Activated CD4-positive, CD25-positive, alpha-beta regulatory T cell (primary cell): ENCODE data around the gene PAX5.

ENCODE experiments used
- DNase-seq, 4 experiments: peaks; one replicate each; lab custom pipeline; 2025; lab: John Stamatoyannopoulos, UW

The PAX5 gene

DNA sequence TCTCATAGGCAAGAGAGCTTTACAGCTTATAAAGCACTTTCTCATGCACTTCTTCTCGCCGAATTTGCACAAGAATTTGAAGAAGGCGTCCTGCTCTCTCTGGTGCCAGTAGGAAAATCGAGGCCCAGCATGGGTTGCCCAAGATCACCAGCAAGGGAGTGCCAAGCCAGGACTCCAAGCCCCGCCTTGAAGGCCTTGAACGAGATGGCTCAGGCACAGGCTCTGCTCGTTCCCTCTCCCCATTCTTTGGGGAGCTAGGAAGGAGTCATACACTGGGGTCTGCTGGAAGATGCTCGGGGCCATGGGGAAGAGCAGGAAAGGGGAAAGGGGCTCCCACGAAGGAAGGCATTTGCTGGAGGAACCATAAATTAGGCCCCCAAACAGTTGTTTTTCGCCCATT is 46.7 kb downstream of the PAX5 start:
- no peak for DNase-seq

DNA sequence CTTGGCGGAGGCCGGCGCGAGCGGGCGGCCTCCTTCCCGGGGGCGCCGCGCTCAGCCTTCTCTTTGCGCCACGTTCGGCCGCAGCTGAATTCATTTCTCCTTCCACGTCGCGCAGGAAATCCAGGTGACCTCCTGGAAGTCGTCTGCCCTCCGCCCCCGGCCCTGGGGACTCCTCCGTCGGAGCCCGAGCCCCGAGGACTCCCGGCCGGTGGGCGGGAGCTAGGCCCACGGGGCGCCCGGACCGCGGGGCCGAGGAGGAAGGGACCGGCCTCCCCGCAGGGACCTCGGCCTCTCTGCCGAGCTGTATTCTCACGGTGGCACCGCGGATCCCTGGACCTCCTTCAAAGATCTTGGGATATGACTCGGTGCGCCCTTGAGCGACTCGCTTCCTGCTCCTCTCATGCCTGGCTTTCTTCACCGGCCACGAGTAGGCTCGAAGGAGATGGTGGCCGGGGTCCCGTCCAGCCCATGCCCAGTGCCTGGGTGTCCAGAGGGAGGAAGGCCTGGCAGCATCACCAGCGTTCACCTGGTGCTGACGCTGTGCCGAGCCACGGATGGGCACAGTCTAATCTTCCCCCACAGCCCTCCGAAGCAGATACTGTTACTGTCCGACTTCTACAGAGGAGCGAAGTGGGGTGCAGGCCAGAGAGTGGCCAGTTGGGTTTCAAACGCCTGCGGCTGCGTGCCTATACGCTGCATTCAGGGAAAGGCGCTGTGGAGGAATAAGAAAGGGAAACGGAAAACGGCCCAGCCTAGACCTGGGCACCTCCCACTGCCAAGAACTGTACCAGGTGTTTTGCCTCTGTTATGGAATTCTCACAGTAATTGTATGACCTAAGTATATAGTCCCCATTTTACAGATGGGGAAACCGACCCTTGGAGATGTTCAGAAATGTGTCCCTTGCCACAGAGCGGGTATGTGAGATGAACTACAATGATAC is 47.3 kb downstream of the PAX5 start:
- DNase-seq: no peak

DNA sequence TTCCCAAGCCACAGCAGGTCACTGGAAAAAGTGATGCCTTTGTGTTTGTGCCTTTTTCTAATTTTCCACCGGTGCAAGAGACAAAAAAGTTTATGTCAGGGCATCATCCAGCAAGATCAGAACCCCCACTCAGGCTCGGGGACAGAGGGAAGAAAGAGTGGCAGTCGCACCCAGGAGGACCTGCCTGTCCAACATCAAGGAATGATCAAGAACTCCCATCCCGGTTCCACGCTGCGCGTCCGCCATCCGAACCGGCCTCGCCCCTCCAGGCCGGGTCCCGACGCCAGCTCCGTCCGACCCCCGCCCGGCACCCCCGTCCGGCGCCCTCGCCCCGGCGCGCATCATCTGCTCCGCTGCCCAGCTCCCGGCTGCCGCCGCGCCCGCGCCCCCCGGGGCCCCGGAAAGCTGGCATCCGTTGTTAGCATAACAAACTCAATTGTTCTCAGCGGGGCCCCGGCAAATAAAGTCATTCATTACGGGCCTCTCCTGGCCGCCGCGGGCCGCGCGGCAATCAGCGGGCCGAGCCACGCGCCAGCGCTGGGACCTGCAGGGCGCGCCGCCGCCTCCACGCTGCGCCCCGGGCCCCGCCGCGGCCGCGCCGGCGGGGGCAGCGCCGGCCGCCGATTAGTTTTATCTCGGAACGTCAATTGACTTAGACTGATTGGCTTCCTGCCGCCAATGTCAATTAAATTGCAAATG is 48.1 kb downstream of the PAX5 start:
- DNase-seq: no peak

DNA sequence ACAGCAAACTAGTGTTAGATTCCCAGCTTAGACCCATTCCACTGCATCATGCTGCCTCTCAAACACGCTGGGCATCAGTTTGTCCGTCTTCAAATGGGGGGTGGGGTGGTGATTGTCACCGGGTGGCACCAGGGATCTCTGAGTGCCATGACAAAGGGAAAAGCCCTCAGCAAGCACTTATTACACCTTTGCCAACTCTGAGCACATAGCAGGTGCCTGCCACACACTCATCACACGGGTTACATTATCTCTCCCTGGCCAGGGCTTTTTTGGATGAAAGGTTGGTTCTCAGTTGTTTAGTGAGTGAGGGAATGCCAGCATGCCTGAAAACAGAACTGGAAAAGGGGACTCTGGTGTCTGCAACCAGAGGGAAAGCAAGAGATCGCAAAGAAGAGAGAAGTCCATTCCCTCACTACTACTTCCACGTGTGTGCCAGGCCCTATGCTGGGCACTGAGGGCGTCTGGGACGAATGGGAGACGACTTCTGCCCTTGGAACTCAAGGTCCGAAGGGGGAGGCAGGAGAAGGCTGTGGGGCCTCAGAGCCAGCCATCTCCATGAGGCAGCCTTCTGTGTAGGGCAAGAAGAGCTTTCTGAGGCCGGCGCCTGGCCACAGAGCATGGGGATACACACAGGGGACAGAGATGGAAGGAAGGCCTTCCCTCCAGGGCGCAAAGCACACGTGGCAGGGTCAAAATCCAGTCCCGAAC is 48.9 kb downstream of the PAX5 start:
- DNase-seq: no peak

DNA sequence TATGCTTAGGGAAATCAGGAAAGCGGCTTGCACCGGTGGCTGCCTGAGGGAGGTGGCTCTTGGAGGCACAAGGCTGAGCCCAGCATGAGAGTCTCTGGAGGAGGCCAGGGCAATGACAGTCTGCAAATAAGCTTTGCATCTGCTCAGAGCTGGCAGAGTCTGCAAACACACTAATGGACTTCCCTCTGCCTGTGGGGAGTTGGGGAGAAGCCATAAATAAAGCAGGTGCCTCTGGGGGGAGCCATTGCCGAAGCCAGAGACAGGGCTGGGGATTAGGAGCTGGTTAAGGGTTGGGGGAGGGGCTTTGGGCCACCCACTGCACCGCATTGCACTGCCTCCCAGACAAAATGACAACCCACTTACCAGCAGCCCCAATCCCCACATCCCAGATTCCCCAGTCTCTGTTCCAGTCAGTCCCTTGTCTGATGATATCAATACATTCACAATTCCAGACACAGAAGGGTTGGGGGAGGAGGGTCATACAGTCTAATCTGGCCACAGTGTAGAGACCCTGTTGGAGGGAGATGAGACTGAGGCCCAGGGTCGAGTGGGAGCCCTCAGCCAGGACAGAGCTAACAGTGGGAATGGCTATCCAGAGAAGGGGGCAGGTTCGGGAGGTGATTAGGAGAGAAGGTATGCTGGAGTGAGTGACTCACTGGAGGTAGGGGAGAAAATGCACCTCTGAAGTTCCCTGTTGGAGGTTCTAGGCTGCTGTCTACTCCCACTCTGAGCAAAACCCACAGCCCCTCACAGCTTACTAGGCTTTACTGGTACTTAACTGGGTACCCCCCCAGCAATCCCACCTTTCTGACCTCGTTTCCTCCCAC is 53.7 kb downstream of the PAX5 start:
- DNase-seq: no peak

DNA sequence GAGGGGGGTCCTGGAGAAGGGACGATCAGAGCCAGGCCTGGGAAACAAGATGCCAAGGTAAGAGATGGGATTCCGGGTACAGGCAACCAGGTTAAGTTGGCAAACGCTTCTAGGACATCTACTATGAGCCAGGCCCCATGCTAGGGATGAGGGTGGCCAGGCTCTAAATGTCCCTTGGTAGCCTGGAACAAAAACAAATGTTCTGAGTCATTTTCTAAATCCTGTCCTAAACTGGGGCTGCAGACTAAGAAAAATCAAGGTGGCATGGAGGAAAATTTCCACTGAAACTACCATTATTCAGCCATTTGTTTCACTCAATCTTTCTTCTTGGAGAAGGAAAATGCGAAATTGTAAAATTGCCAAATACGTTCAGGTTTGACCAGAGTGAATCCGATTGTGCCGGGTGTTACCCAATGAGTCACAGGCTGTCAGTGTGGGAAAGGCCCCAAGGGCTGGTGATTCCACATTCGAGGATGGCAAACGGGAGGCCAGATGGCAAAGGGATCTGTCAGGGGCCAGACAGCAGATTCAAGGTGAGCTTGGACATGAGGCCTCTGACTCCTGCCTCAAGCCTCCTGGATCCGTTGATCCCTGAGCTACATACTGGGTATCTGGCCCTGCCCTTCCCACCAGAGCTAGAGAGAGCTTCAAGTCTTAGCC is 57.6 kb downstream of the PAX5 start:
- DNase-seq: no peak

DNA sequence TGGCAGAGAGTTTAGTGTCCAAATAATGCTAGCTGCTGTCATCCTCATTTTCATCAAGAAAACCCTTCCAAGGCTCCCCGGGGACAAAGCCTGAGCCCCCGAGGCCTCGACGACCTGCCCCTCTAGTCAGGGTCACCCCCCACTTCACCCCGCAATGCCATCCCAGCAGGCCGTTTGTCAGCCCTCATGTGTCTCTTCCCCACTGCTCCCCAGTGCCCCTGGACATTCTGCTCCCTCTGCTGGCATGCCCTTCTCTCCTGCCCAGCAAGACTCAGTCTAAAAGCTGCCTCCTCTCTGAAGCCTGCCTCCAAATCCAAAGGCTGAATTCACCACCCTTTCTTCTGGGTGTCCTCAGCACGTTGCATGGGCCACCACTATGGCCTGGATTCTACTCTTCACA is 59.3 kb downstream of the PAX5 start:
- no peak for DNase-seq

DNA sequence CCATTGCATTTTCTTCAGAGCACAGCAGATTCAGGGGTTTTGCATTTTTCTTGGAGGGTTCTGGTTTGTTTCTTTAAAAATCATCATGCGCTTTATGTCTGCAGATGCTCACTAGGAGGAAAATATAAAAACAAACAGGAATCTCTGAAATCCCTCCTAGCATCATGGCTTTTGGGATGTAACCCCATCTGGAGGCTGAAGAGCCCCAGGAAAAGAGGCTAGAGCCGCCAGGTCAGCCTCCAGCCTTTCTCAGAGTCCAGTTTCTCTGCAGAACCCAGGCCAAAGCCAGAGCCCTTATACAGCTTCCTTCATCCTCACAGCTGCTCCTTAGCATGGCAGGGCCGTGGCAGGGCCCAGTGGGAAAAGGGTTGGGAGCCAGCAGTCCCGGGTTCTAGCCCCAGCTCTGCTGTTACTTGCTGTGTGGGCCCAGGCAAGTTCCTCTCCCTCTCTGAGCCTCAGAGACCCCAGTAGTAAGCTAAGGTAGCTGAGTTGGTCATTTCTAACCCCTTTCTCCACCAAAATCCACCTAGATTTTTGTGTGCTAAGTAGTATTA is 62.1 kb downstream of the PAX5 start:
- no peak for DNase-seq

DNA sequence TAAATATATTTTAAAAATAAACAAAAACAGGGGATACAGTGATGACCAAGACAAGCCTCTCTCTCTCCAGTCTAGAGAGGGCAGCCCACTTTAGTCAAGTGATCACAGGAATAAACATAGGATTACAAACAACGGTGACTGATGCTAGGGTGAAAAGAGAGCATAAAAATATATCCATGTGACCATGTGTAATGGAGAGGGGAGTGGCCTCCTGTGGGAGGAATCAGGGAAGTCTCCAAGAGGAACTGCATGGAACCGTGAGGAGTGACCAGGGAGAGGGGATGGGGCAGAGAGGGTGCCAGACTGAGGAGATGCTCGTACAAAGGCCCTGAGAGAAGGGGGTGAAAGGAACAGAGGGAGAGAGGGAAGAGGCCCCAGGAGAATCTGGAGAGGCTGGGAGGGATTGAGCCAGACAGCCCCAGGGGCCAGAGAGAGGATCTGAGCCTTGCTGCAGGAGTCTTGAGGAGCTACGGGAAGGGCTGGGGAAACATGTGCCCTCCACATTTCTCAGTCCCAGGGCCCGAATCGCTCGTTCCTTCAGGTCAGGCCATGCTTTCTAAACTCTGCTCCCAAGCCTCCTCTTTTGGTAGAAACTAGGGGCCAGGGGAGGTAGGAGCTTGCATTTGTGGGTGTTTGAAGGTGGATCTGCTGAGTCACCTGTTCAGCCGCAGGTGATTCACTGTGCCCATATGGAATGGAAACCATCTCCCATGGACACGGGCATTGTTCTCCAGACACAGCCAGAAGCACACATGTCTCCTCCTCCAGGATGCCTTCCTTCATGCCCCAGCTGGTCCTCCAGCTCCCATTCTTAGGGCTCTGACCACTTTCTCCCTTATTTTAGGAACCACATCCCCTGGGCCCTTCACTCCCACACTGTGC is 63.8 kb downstream of the PAX5 start:
- no peak for DNase-seq

DNA sequence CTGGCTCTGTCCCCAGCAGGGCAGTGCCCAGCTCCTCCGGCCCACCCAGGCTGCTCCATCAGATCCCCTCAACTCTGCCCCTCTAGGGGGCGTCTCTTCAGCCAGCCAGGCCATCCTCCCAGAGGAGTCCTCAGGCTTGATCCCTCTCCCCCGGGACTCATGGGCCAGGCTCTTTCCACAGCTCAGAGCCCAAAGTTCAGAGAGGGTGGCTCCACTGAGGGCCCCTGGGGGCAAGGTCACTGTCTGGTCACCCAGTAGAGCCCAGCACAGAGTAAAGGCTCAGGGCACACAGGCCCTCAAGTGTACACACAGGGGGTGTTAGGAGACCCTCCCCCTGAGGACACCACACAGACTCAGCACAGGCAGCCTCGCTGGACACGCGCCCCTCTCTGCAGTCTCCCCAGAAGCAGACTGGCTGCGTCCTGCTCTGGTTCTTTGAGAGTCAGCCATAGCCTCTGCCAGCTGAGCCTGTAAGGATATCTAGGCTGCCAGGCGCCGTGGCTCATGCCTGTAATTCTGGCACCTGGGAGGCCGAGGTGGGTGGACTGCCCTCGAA is 64.8 kb downstream of the PAX5 start:
- DNase-seq: no peak

DNA sequence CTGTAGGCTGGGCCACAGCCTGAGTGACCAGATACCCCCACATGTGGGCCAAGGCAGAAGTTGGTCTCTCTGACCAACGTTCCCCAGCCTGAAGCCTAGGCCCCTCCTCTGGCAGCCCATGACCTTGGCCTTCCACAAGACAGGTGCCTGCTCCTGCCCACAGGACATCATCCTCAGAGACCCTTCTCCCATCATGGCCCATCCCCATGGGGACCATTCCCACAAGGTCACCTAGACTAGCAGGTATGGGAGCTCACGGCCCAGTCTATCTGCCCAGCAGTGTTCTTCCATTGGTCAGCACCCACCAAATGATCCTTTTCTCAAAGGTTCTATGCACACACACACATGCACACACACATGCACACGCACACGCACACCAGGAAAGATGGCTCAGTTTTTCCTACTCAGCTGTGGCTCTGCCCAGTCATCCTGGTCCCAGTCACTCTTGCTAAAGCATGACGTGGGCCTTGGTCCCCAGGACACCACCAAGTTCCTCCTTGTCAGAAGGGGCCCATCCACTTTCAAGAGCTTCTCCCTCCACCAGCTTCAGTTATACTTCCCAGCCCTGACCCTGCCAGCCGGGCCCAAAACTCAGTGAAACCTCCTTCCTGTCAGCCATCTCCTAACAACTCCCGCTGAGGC is 65.4 kb downstream of the PAX5 start:
- DNase-seq: no peak

DNA sequence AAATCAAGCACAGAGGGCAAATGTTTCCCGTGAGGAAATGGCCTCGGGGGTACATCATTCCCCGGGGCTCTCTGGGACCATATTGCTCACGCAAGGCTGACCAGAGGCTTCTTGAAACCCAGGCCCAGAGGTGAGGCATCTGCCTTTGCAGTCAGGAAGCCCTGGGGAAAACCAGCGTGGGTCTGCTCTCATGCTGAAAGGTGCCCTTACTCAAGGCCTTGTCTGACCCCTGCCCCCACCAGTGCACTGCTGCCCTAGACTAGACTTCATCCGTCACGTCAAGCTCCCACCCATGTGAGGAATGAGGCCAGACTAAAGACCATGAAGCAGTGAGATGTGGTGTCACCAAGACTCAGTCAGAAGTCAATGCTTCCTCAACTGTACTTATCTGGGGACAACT is 66.1 kb downstream of the PAX5 start:
- no peak for DNase-seq

DNA sequence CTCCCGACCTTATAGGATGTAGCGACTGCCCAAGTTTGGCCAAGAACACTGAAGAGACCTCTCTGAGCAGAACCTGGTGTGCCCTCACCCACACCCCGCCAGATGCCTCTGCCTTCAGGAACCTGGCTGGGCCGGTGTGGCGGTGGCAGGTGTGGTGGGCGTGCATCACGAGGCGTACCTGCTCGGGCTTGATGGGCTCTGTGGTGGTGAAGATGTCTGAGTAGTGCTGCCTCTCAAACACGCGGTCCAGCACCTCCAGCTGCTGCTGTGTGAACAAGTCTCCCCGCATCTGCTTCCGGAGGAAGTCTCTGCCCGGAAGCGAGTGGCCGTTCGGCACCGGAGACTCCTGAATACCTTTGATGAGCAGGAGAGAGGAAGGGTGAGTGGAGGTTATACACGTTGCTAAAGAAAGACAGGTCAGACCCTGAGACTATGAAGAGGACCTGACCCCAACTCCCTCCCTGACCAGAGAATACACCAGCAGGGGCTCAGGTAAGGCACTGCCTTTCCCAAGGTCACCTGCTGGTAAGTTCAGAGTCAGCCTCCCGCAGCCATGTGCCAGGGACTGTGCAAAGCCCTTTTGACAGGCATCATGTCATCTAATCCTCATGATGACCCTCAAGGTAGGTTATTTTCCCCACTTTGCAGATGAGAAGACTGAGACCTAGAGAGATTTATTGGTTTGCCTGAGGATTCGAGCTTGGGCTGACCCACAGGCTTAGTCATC is 67.5 kb downstream of the PAX5 start:
- DNase-seq: no peak

DNA sequence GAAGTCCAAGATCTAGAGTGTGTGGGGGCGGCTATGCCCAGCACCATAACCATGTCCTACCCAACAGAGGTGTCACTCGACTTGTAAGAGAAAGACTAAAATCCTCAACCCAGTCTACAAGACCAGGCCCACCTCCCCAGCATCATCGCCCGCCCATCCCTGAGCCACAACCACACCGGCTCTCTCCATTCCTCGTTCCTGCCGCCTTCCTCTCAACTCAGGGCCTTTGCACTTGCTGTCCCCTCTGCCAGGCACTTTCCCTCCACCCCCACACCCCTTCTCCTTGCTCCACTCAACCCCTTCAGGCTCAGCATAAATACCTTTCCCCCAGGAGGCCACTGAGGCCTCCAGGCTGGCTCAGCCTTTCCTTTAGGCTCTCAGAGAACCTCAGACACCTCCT is 69.3 kb downstream of the PAX5 start:
- no peak for DNase-seq

DNA sequence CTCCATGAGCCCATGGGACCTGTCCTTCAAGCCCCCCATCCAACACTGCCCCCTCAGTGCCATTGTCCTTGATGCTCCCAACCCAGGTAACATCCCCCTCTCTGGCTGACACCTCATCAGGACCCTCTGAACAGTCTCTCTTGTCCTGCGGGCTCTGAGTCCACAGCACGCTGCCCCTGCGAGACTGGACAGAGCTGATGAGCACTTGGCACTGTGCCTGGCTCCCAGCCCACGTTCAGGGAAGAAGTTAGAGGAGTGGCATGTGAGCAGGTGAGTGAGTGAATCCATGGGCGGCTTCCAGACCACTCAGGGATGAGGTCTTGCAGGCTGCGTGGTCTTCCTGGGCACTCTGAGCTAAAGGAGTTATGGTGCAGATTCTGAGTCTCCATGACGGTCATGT is 70.7 kb downstream of the PAX5 start:
- DNase-seq: no peak

DNA sequence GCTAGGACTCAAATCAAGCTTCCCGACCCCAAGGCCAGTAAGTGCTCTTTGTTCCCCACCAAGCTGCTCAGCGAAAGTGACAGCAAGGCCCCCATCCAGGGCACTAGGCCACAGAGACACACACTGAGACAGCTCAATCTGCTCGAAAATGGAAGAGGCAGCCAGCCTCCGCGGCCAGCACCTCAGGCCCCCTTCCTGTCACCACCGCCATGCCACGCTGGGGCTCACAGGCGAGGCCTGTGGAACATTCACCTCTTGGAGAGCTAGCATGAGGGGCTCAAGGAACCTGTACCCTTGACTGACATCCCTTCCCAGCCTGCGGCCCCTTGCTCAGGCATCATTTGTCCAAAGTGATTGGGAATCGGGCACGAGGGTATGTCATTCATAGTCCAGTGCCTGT is 71.4 kb downstream of the PAX5 start:
- no peak for DNase-seq

DNA sequence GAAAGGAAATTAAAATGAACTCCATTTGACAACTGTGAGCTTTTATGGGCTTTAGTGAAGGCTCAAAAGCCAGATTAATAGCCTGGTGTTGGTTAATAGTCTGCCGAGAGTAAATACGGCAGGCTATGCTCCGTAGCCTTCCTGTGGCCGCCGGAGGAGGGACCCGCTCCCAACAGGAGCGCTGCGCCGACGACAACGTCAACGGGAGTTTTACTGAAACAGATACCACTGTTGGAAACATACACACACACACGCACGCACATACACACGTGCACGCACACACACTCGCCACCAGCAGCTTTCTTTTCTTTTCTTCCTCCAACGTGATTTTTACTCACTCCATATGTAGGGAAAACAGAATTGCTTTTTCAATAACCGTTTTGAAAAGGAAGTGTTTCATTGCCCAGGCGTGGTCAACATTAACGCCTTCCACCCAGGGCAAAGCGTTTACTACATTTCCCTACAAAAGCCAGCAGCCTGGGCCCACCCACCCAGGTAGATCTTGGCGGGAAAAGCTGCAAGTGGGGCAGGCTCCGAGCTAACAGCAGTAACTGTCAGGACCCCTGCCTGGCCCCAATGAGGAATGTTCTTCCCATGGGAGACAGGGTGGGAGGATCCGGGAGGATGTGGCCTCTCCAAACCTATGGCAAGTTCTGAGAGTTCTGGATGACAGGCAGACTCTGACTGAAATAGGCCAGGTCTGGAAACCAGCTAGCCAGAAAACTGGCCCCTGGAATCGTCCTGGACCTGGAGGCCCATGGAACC is 72.3 kb downstream of the PAX5 start:
- DNase-seq: no peak

DNA sequence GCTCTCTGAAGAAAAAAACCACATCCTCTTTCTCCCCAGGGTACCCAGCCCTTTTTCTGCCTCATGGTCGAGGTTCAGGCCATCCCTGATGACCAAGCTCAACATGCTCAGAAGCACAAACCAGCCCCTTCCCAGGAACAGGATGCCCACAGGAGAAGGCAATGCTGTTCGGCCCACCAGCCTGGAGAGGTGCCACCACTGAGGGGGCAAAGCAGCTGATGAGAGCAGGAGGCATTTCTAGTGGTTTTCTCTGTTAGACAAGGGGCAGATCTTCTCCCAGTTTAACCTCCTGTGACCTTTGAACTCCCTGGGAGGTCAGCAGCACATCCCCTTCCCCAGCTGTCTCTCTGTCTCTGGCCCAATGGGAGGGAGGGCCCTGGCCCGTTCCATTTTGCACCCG is 73.0 kb downstream of the PAX5 start:
- DNase-seq: no peak
